ENCODE measurements around the gene CSF3.

The CSF3 gene

GRCh38 chr17:39979893-39980350, 35.3 kb upstream of the CSF3 start:
- no peak for FAIRE-seq
- no peak for TF ChIP-seq POLR2A (IDR thresholded peaks at IDR 0.05; ENCODE audit: low read depth, low read length)
- TF ChIP-seq TAF1 (IDR thresholded peaks at IDR 0.05; ENCODE audit: borderline replicate concordance, low read depth, low read length): no peak
- no peak for TF ChIP-seq POLR2AphosphoS5 (IDR thresholded peaks at IDR 0.05; ENCODE audit: low read depth, low read length)
- no peak for DNase-seq (ENCODE audit: insufficient read length)

GRCh38 chr17:39980351-39981206, 34.7 kb upstream of the CSF3 start, which contains the start of gene PSMD3:
Gene PSMD3, plus strand, starts transcription at chr17:39980807. Its CDS starts 164 bp downstream, at chr17:39980971.
- peak; percentile 92 for FAIRE-seq
- TF ChIP-seq TAF1 (IDR thresholded peaks at IDR 0.05; ENCODE audit: borderline replicate concordance, low read depth, low read length): peak; percentile 87
- TF ChIP-seq POLR2A (IDR thresholded peaks at IDR 0.05; ENCODE audit: low read depth, low read length): peak; percentile 81
- peak; percentile 79 for TF ChIP-seq POLR2AphosphoS5 (IDR thresholded peaks at IDR 0.05; ENCODE audit: low read depth, low read length)
- peak; percentile 91 for DNase-seq (ENCODE audit: insufficient read length)

- DNase-seq (ENCODE audit: insufficient read length) (no peak), FAIRE-seq (no peak)
- TF ChIP-seq TAF1 (IDR thresholded peaks at IDR 0.05; ENCODE audit: borderline replicate concordance, low read depth, low read length) (no peak), POLR2A (IDR thresholded peaks at IDR 0.05; ENCODE audit: low read depth, low read length) (no peak), POLR2AphosphoS5 (IDR thresholded peaks at IDR 0.05; ENCODE audit: low read depth, low read length) (no peak)
These were observed 34.0 kb upstream of the CSF3 start for GRCh38 chr17:39981207-39981741.

- no peak for FAIRE-seq
- TF ChIP-seq TAF1 (IDR thresholded peaks at IDR 0.05; ENCODE audit: borderline replicate concordance, low read depth, low read length) (no peak), POLR2A (IDR thresholded peaks at IDR 0.05; ENCODE audit: low read depth, low read length) (no peak), POLR2AphosphoS5 (IDR thresholded peaks at IDR 0.05; ENCODE audit: low read depth, low read length) (no peak)
- DNase-seq (ENCODE audit: insufficient read length): no peak
These were observed 33.4 kb upstream of the CSF3 start for GRCh38 chr17:39981766-39982375.

DNA sequence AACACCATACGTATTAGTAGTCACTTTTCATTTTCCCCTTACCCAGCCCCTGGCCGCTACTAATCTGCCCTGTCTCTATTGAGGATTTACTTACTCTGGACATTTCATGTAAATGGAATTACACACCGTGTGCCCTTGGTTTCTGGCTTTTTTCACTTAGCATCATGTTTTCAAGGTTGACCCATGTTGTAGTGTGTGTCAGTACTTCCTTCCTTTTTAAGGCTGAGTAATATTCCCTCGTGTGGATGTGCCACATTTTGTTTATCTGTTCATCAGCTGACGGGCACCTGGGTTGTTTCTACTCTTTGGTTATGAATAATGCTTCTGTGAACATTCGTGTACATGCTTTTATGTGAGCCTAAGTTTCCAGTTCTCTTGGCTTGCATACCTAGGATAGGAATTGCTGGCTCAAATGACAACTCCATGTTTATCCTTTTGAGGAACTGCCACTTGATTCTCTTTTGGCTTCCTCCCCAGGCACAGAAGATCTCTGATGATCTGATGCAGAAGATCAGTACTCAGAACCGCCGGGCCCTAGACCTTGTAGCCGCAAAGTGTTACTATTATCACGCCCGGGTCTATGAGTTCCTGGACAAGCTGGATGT, 26.9 kb upstream of the CSF3 start:
- no peak for FAIRE-seq

DNA sequence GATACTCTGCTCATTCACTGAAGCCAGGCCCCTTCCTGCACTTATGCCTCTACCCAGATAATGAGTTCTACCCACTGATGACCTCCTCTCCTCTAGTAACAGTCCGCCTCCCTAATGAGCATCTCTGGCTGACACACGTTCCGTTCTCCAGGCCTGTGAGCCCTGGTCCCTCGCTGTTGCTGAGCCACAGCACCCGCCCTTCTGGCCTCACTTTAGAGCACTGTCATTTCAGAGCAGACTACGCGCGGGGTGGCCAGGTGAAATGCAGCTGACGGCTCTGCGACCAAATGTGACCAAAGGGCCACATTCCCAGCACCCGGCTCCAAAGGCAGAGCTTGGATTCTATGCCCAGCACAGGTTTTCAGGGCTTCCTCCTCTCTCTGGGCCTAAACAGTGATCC, 20.8 kb upstream of the CSF3 start:
- TF ChIP-seq POLR2AphosphoS5 (IDR thresholded peaks at IDR 0.05; ENCODE audit: low read depth, low read length) (no peak), POLR2A (IDR thresholded peaks at IDR 0.05; ENCODE audit: low read depth, low read length) (no peak), TAF1 (IDR thresholded peaks at IDR 0.05; ENCODE audit: borderline replicate concordance, low read depth, low read length) (no peak)
- FAIRE-seq (no peak), DNase-seq (ENCODE audit: insufficient read length) (no peak)

More for the DNA sequence above, 26.9 kb upstream of the CSF3 start:
- no peak for DNase-seq (ENCODE audit: insufficient read length)
- no peak for TF ChIP-seq TAF1 (IDR thresholded peaks at IDR 0.05; ENCODE audit: borderline replicate concordance, low read depth, low read length)
- TF ChIP-seq POLR2AphosphoS5 (IDR thresholded peaks at IDR 0.05; ENCODE audit: low read depth, low read length): no peak
- no peak for TF ChIP-seq POLR2A (IDR thresholded peaks at IDR 0.05; ENCODE audit: low read depth, low read length)

DNA sequence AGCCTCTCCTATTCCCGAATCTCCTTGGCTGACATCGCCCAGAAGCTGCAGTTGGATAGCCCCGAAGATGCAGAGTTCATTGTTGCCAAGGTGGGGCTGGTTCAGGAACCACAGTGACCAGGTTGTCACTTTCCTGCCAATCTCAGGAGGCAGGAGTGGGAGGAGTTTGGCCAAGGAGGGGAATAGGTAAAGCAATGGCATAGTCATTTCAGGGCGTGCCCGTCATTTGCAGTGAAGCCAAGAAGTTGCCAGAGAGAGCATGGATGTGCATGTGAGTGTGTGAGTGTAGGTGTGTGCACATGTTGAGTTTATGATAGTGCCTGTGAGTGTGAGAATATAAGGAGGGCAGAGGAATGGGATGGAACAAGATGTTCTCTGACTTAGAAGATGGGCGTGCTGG, 19.8 kb upstream of the CSF3 start:
- FAIRE-seq (no peak), DNase-seq (ENCODE audit: insufficient read length) (no peak)
- TF ChIP-seq TAF1 (IDR thresholded peaks at IDR 0.05; ENCODE audit: borderline replicate concordance, low read depth, low read length) (no peak), POLR2AphosphoS5 (IDR thresholded peaks at IDR 0.05; ENCODE audit: low read depth, low read length) (no peak), POLR2A (IDR thresholded peaks at IDR 0.05; ENCODE audit: low read depth, low read length) (no peak)

DNA sequence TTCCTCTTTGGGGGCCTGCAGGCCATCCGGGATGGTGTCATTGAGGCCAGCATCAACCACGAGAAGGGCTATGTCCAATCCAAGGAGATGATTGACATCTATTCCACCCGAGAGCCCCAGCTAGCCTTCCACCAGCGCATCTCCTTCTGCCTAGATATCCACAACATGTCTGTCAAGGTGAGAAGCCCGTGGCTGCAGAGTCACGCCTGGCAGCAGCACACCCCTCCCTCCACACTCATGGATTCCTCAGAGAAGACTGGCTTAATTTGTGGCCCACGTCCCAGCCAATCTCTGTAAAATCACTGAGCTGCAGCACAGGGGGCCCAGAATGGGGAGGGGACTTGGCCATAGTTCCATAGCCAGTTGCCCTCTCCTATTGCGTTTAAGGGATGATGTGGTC, 19.1 kb upstream of the CSF3 start:
- no peak for TF ChIP-seq POLR2A (IDR thresholded peaks at IDR 0.05; ENCODE audit: low read depth, low read length)
- no peak for TF ChIP-seq TAF1 (IDR thresholded peaks at IDR 0.05; ENCODE audit: borderline replicate concordance, low read depth, low read length)
- TF ChIP-seq POLR2AphosphoS5 (IDR thresholded peaks at IDR 0.05; ENCODE audit: low read depth, low read length): no peak
- no peak for FAIRE-seq
- DNase-seq (ENCODE audit: insufficient read length): no peak

GRCh38 chr17:39996800-39997199, 18.4 kb upstream of the CSF3 start:
- FAIRE-seq: no peak

GRCh38 chr17:39997543-39997942, 17.7 kb upstream of the CSF3 start:
- TF ChIP-seq POLR2A (IDR thresholded peaks at IDR 0.05; ENCODE audit: low read depth, low read length): 0 out of 2 replicates have a peak, but pooled peaks have one; percentile 36
- no peak for TF ChIP-seq TAF1 (IDR thresholded peaks at IDR 0.05; ENCODE audit: borderline replicate concordance, low read depth, low read length)
- DNase-seq (ENCODE audit: insufficient read length): no peak
- no peak for FAIRE-seq

More at GRCh38 chr17:39996800-39997199, 18.4 kb upstream of the CSF3 start:
- TF ChIP-seq POLR2A (IDR thresholded peaks at IDR 0.05; ENCODE audit: low read depth, low read length): no peak
- no peak for TF ChIP-seq TAF1 (IDR thresholded peaks at IDR 0.05; ENCODE audit: borderline replicate concordance, low read depth, low read length)
- no peak for TF ChIP-seq POLR2AphosphoS5 (IDR thresholded peaks at IDR 0.05; ENCODE audit: low read depth, low read length)
- DNase-seq (ENCODE audit: insufficient read length): no peak

DNA sequence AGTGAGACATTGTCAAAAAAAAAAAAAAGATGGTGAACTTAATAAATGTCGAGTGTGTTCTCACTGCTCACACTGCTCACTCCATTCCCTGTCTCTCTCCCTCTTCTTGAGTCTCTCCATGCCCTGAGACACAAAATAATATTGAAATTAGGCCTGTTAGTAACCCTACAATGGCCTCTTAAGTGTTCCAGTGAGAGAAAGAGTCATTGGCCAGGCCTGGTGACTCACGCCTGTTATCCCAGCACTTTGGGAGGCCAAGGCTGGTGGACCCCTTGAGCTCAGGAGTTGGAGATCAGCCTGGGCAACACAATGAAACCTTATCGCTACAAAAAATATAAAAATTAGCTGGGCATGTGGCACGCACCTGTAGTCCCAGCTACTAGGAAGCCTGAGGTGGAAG, 16.2 kb upstream of the CSF3 start:
- DNase-seq (ENCODE audit: insufficient read length) (no peak), FAIRE-seq (no peak)
- TF ChIP-seq POLR2A (IDR thresholded peaks at IDR 0.05; ENCODE audit: low read depth, low read length): no peak
- no peak for TF ChIP-seq POLR2AphosphoS5 (IDR thresholded peaks at IDR 0.05; ENCODE audit: low read depth, low read length)
- no peak for TF ChIP-seq TAF1 (IDR thresholded peaks at IDR 0.05; ENCODE audit: borderline replicate concordance, low read depth, low read length)
